GM12891 (cell line): ENCODE results near the gene TTLL8.

Experiments used
- POLR2A ChIP-seq: IDR thresholded peaks from 2 replicates; pipeline ENCODE4 v1.6.1; 2011; ENCODE audit warnings: low read depth, low read length, control low read depth
- POLR2AphosphoS5 ChIP-seq: IDR thresholded peaks from 2 replicates; pipeline ENCODE4 v1.6.1; 2011; ENCODE audit warnings: low read depth, low read length, control low read depth
- SPI1 ChIP-seq: IDR thresholded peaks from 2 replicates; pipeline ENCODE4 v1.6.1; 2011; ENCODE audit warnings: low read depth, low read length, control low read depth
- TAF1 ChIP-seq: IDR thresholded peaks from 2 replicates; pipeline ENCODE4 v1.6.1; 2011; ENCODE audit warnings: low read depth, low read length, control low read depth

DNA sequence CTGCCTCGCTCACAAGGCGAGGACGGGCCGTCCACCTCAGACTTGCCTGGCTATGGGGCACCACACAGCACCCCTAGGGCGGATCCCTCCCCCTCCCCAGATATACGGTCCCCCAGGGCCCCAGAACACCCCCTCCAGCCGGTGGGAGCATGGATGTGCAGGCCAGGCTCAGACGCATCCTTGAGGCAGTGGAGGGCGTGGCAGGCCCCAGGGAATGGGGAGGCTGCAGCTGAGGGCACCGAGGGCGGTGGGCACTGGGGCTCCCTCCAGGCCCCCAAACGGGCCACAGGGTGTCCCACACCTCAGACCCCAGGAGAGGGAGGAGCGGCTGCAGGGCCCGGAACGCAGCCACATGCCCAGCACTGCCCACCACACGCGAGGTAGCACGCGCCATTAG lies 12.1 kb downstream of the TTLL8 start:
- no peak for TF ChIP-seq POLR2A
- TF ChIP-seq TAF1, result no peak
- TF ChIP-seq POLR2AphosphoS5, result no peak
- no peak for TF ChIP-seq SPI1
